Panc1 (cell line): ENCODE data around the gene BRD1. TPM values are rescaled to one million over a fixed set of nuclear protein-coding genes. Genes with fewer than 3 reads are reported as not detected.

ENCODE experiments used
- ATAC-seq: fragments of 200-7000 bp; cut with Tn5 transposase; 2 replicates; pipeline ENCODE4 v1.9.1; 2020; ENCODE audit warnings: mild to moderate bottlenecking, moderate library complexity
- BruUV-seq: library from RNA; stranded (reverse); fragments of 400-500 nt; replicated peaks from 2 replicates; lab custom pipeline; 2021; lab: Mats Ljungman, UMichigan
- CTCF ChIA-PET: fragments of 300-600 bp; sonication (Branson Sonifier 250); formaldehyde crosslinking; loops from one replicate; lab custom pipeline; 2022; ENCODE audit warnings: antibody characterized with exemption; lab: Charles Lee
- POLR2A ChIA-PET: fragments of 300-600 bp; sonication (Branson Sonifier 250); formaldehyde crosslinking; loops from one replicate; lab custom pipeline; 2022; ENCODE audit warnings: antibody characterized with exemption; lab: Charles Lee
- DNase-seq: peaks from one replicate; pipeline ENCODE4 v3.0.0-alpha.2; 2010; ENCODE audit warnings: low read depth, low spot score
- H3K27ac ChIP-seq: 2 replicates; pipeline ENCODE4 v1.5.1; 2011; ENCODE audit warnings: mild to moderate bottlenecking, low read length, inconsistent platforms
- H3K27me3 ChIP-seq: fragments of 200-500 bp; sonication (Bioruptor generic); 2 replicates; pipeline ENCODE4 v1.6.0; 2014; ENCODE audit warnings: low read length, inconsistent platforms; ENCODE audit not compliant: control insufficient read depth, insufficient read depth
- H3K36me3 ChIP-seq: fragments of 200-500 bp; sonication (Bioruptor generic); 2 replicates; pipeline ENCODE4 v1.5.1; 2014; ENCODE audit warnings: inconsistent platforms, mild to moderate bottlenecking, low read length, moderate library complexity; ENCODE audit not compliant: control insufficient read depth, insufficient read depth
- H3K4me1 ChIP-seq: 2 replicates; pipeline ENCODE4 v1.5.1; 2011; ENCODE audit warnings: inconsistent platforms, mild to moderate bottlenecking, low read length, moderate library complexity; ENCODE audit not compliant: control insufficient read depth, insufficient read depth
- H3K4me3 ChIP-seq, 2 experiments: 2 replicates each; pipeline ENCODE4 v1.5.1; 2011 to 2012; ENCODE audit warnings: low read depth in 2 of 2, low read length in 2 of 2, mild to moderate bottlenecking in 2 of 2, inconsistent platforms in 1 of 2, moderate library complexity in 1 of 2
- H3K9me3 ChIP-seq: fragments of 200-500 bp; sonication (Bioruptor generic); 2 replicates; pipeline ENCODE4 v1.5.1; 2014; ENCODE audit warnings: low read depth, mild to moderate bottlenecking, inconsistent platforms, low read length, moderate library complexity; ENCODE audit not compliant: control insufficient read depth, insufficient read depth
- CTCF ChIP-seq: fragments of 450-650 bp; IDR thresholded peaks from 2 replicates; pipeline ENCODE4 v1.5.1; 2017; ENCODE audit warnings: mild to moderate bottlenecking
- POLR2AphosphoS5 ChIP-seq: IDR thresholded peaks from 2 replicates; pipeline ENCODE4 v1.6.1; 2012; ENCODE audit warnings: mild to moderate bottlenecking, low read depth, low read length, moderate library complexity
- SIN3A ChIP-seq: IDR thresholded peaks from 2 replicates; pipeline ENCODE4 v1.6.1; 2012; ENCODE audit warnings: low read depth, mild to moderate bottlenecking, low read length, moderate library complexity, borderline replicate concordance; ENCODE audit not compliant: insufficient read depth
- TCF7L2 ChIP-seq: IDR thresholded peaks from 2 replicates; pipeline ENCODE4 v1.6.1; 2011; ENCODE audit warnings: mild to moderate bottlenecking, low read depth, low read length, inconsistent platforms
- in situ Hi-C: cut with HindIII; loops from 2 replicates; pipeline ENCODE4 v1.10.0; 2016; ENCODE audit warnings: low sequenced_read_pairs, low pct_unique_long_range_greater_than_20kb
- intact Hi-C: fragments of 100-400 bp; cut with micrococcal nuclease; formaldehyde crosslinking; loops from one replicate; pipeline ENCODE4 v1.10.0; 2022; ENCODE audit not compliant: unreplicated experiment
- total RNA-seq: library from RNA; stranded (reverse); gene quantifications from one replicate; pipeline ENCODE4 v1.2.1, GENCODE V29; 2021; ENCODE audit not compliant: unreplicated experiment
- TF ChIP-seq, protein P1 (sequence below), 2 experiments: IDR thresholded peaks; 2 replicates each; pipeline ENCODE4 v1.6.1; 2011 to 2012; ENCODE audit warnings: low read depth in 2 of 2, control low read depth in 1 of 2, low read length in 1 of 2, mild to moderate bottlenecking in 1 of 2, moderate library complexity in 1 of 2; ENCODE audit not compliant: insufficient read depth in 1 of 2

The BRD1 gene
- total RNA-seq, 1 experiment from 2014 or later: 24.0 TPM

DNA sequence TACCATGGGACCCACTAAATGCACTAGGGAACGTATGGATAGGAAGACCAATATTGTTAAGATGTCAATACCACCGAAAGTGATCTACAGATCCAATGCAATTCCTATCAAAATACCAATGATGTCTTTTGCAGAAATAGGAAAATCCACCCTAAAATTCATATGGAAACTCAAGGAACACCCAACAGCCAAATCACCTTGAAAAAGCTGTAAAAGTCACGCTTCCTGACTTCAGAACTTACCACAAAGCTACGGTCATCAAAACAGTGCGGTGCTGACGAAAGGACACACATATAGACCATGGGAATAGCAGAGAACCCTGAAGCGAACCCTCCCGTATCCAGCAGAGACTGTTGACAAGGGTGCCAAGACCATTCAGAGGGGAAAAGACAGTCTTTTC is 20.5 kb downstream of the BRD1 start:
- BruUV-seq: TSS peak; percentile 29
- TF ChIP-seq, protein P1, sequence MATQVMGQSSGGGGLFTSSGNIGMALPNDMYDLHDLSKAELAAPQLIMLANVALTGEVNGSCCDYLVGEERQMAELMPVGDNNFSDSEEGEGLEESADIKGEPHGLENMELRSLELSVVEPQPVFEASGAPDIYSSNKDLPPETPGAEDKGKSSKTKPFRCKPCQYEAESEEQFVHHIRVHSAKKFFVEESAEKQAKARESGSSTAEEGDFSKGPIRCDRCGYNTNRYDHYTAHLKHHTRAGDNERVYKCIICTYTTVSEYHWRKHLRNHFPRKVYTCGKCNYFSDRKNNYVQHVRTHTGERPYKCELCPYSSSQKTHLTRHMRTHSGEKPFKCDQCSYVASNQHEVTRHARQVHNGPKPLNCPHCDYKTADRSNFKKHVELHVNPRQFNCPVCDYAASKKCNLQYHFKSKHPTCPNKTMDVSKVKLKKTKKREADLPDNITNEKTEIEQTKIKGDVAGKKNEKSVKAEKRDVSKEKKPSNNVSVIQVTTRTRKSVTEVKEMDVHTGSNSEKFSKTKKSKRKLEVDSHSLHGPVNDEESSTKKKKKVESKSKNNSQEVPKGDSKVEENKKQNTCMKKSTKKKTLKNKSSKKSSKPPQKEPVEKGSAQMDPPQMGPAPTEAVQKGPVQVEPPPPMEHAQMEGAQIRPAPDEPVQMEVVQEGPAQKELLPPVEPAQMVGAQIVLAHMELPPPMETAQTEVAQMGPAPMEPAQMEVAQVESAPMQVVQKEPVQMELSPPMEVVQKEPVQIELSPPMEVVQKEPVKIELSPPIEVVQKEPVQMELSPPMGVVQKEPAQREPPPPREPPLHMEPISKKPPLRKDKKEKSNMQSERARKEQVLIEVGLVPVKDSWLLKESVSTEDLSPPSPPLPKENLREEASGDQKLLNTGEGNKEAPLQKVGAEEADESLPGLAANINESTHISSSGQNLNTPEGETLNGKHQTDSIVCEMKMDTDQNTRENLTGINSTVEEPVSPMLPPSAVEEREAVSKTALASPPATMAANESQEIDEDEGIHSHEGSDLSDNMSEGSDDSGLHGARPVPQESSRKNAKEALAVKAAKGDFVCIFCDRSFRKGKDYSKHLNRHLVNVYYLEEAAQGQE (IDR thresholded peaks at IDR 0.05; ENCODE audit: insufficient read depth in 1 of 2, low read depth in 2 of 2, low read length in 1 of 2): no peak
- no peak for TF ChIP-seq POLR2AphosphoS5
- TF ChIP-seq SIN3A: no peak
- TF ChIP-seq TCF7L2: no peak
- TF ChIP-seq CTCF: no peak
- Histone ChIP-seq H3K36me3 (no peaks in the 10 kb centered on the region), H3K27me3 (no peaks in the 10 kb centered on the region), H3K9me3 (no peaks in the 10 kb centered on the region), H3K4me3 (no peak overlapping the region), H3K27ac (no peak overlapping the region), H3K4me1 (peaks cover 3% of the 10 kb centered on the region)
- intact Hi-C loops: no loop called here
- DNase-seq (no peak), ATAC-seq (no peak)
- ChIA-PET CTCF (no interaction called here), POLR2A (no interaction called here)
- in situ Hi-C loops: no loop called here

DNA sequence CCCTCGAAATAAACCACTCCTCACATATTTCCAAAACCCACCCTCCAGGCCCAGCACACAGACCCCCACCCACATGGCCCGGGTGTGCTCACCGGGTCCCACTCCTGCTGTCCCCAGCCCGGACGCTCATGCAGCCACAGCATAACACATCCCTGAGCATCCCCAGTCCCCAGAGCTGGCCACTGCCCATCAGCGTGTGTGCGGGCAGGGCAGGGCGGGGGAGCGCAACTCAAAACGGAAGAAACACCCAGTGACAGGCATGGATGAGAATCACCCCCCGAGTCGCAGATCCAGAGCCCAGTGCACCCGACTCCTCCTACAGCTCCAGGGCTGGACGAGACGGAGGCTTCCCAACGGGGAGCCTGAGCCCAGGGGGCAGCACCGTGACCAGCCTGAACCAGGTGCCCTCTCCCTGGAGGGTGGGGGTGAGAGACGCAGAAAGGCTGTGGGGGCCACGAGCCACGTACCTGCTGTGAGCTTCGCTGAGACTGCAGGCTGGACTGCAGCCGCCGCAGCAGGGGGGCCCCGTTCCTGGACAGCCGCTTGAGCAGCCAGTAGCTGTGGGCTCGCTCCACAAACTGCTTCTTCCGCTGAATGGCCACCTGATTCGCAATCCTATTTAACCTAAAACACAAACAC is 23.8 kb downstream of the BRD1 start:
- H3K4me1 ChIP-seq: no peaks in the 10 kb centered on the region
- no peaks in the 10 kb centered on the region for H3K9me3 ChIP-seq
- in situ Hi-C loops (no loop called here), intact Hi-C loops (no loop called here)
- no peak overlapping the region for H3K4me3 ChIP-seq
- no peak for ATAC-seq
- ChIA-PET CTCF (interaction anchor here (0.6 kb wide), 1 partner anchor 103 kb away, joined by 4 read pairs; no protein-coding TSS in a partner anchor), POLR2A (no interaction called here)
- no peak for DNase-seq
- no peaks in the 10 kb centered on the region for H3K36me3 ChIP-seq
- no peaks in the 10 kb centered on the region for H3K27me3 ChIP-seq
- BruUV-seq: no TSS peak
- H3K27ac ChIP-seq: no peak overlapping the region
- TF ChIP-seq POLR2AphosphoS5 (no peak), SIN3A (no peak), CTCF (no peak), TCF7L2 (no peak)
- TF ChIP-seq, protein P1 (IDR thresholded peaks at IDR 0.05; ENCODE audit: insufficient read depth in 1 of 2, low read depth in 2 of 2, low read length in 1 of 2): no peak
